LHCN-M2 (cell line): ENCODE measurements around the gene L3MBTL4. TPM values are rescaled to one million over a fixed set of nuclear protein-coding genes. Genes with fewer than 3 reads are reported as not detected.

Experiments used
- DNase-seq: peaks from one replicate; pipeline ENCODE4 v3.0.0-alpha.2; 2012; ENCODE audit warnings: low read depth
- total RNA-seq: library from RNA; depleted of rRNA; stranded (reverse); fragments of >200 nt; gene quantifications from 2 replicates; pipeline ENCODE4 v1.2.3, GENCODE V29; 2014

Gene L3MBTL4
- total RNA-seq, 1 experiment from 2014 or later: not detected

DNA sequence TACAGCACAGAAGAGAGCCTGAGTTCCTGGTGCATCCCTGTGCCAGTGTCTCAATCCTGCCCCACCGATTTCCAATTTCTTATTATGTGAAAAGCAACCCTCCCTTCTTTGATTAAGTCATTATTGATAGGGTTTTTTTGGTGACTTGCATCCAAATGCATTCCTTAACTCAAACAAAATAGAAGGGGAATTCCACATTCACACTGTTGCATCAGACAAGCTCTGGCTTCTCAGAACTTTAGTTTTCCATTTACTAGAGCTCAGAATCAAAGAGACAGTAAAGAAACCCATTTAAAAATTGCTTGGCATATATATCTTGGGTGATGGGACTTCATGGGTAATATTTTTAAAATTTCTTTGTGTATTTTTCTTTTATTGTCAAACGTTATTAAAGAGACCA, 505.6 kb downstream of the L3MBTL4 start:
- no peak for DNase-seq
